H9 (cell line): ENCODE measurements around the gene BCAS1. TPM values are rescaled to one million over a fixed set of nuclear protein-coding genes. Genes with fewer than 3 reads are reported as not detected.

ENCODE experiments used
- DNase-seq: peaks from one replicate; pipeline ENCODE4 v3.0.0-alpha.2; 2017
- H2AFZ ChIP-seq: one replicate; pipeline ENCODE4 v1.6.1; 2013; ENCODE audit warnings: mild to moderate bottlenecking, low read length, control low read depth, moderate library complexity
- H2AK5ac ChIP-seq: 2 replicates; pipeline ENCODE4 v1.6.1; 2013; ENCODE audit warnings: low read length, control low read depth, mixed read lengths; ENCODE audit not compliant: insufficient read length
- H2BK120ac ChIP-seq: one replicate; pipeline ENCODE4 v1.6.1; 2013; ENCODE audit warnings: low read depth, mild to moderate bottlenecking, low read length, control low read depth, inconsistent platforms; ENCODE audit not compliant: poor library complexity, severe bottlenecking
- H2BK12ac ChIP-seq: 2 replicates; pipeline ENCODE4 v1.6.1; 2013; ENCODE audit warnings: low read length, control low read depth, mixed read lengths, low read depth; ENCODE audit not compliant: insufficient read length
- H2BK15ac ChIP-seq: 2 replicates; pipeline ENCODE4 v1.6.1; 2013; ENCODE audit warnings: low read depth, low read length, control low read depth
- H2BK20ac ChIP-seq: one replicate; pipeline ENCODE4 v1.6.1; 2013; ENCODE audit warnings: low read depth, mild to moderate bottlenecking, low read length, control low read depth, inconsistent platforms; ENCODE audit not compliant: poor library complexity, severe bottlenecking
- H2BK5ac ChIP-seq: 2 replicates; pipeline ENCODE4 v1.6.1; 2013; ENCODE audit warnings: low read length, control low read depth, mixed read lengths; ENCODE audit not compliant: insufficient read length
- H3K14ac ChIP-seq: 2 replicates; pipeline ENCODE4 v1.6.1; 2013; ENCODE audit warnings: low read length, control low read depth; ENCODE audit not compliant: insufficient read depth
- H3K18ac ChIP-seq: 2 replicates; pipeline ENCODE4 v1.6.1; 2013; ENCODE audit warnings: low read depth, mild to moderate bottlenecking, mixed read lengths, low read length, control low read depth; ENCODE audit not compliant: insufficient read length
- H3K23ac ChIP-seq: 2 replicates; pipeline ENCODE4 v1.6.1; 2013; ENCODE audit warnings: low read length, control low read depth, mixed read lengths, low read depth; ENCODE audit not compliant: insufficient read length
- H3K23me2 ChIP-seq: 2 replicates; pipeline ENCODE4 v1.6.1; 2013; ENCODE audit warnings: low read depth, mild to moderate bottlenecking, mixed read lengths, low read length, control low read depth; ENCODE audit not compliant: insufficient read length, poor library complexity, severe bottlenecking
- H3K27ac ChIP-seq: 2 replicates; pipeline ENCODE4 v1.5.1; 2013; ENCODE audit warnings: low read length, control low read depth, mixed read lengths, low read depth; ENCODE audit not compliant: insufficient read length
- H3K27me3 ChIP-seq: 2 replicates; pipeline ENCODE4 v1.6.1; 2013; ENCODE audit warnings: low read length, control low read depth, inconsistent platforms; ENCODE audit not compliant: insufficient read depth
- H3K4ac ChIP-seq: 2 replicates; pipeline ENCODE4 v1.6.1; 2013; ENCODE audit warnings: low read depth, mild to moderate bottlenecking, control low read depth, inconsistent platforms, low read length, moderate library complexity
- H3K4me1 ChIP-seq: 2 replicates; pipeline ENCODE4 v1.6.1; 2013; ENCODE audit warnings: low read length, control low read depth, inconsistent platforms; ENCODE audit not compliant: insufficient read depth
- H3K4me2 ChIP-seq: 2 replicates; pipeline ENCODE4 v1.6.1; 2013; ENCODE audit warnings: low read length, control low read depth, mixed read lengths; ENCODE audit not compliant: insufficient read length, insufficient read depth
- H3K56ac ChIP-seq: 2 replicates; pipeline ENCODE4 v1.6.1; 2013; ENCODE audit warnings: low read depth, mild to moderate bottlenecking, mixed read lengths, low read length, control low read depth; ENCODE audit not compliant: insufficient read length
- H3K79me1 ChIP-seq: 2 replicates; pipeline ENCODE4 v1.6.1; 2013; ENCODE audit warnings: low read depth, mild to moderate bottlenecking, moderate library complexity, low read length, control low read depth, inconsistent platforms; ENCODE audit not compliant: insufficient read depth, poor library complexity, severe bottlenecking
- H3K79me2 ChIP-seq: 2 replicates; pipeline ENCODE4 v1.6.1; 2013; ENCODE audit warnings: low read length, control low read depth, inconsistent platforms; ENCODE audit not compliant: insufficient read depth
- H3K9ac ChIP-seq: 2 replicates; pipeline ENCODE4 v1.6.1; 2013; ENCODE audit warnings: low read length, control low read depth, mixed read lengths; ENCODE audit not compliant: insufficient read length; ENCODE audit errors: extremely low read depth
- H3K9me3 ChIP-seq: one replicate; pipeline ENCODE4 v1.6.1; 2013; ENCODE audit warnings: low read depth, low read length, inconsistent platforms; ENCODE audit not compliant: control insufficient read depth
- H3T11ph ChIP-seq: one replicate; pipeline ENCODE4 v1.6.1; 2013; ENCODE audit warnings: mild to moderate bottlenecking, low read length, control low read depth, inconsistent platforms
- H4K20me1 ChIP-seq: one replicate; pipeline ENCODE4 v1.6.1; 2013; ENCODE audit not compliant: control insufficient read depth, insufficient read length, insufficient read depth
- H4K5ac ChIP-seq: 2 replicates; pipeline ENCODE4 v1.6.1; 2013; ENCODE audit warnings: low read depth, mild to moderate bottlenecking, mixed read lengths, low read length, control low read depth; ENCODE audit not compliant: insufficient read length
- H4K8ac ChIP-seq: replicated peaks from 2 replicates; pipeline ENCODE4 v1.6.1; 2013; ENCODE audit warnings: low read length, control low read depth, mixed read lengths, low read depth; ENCODE audit not compliant: insufficient read length
- H4K91ac ChIP-seq: 2 replicates; pipeline ENCODE4 v1.6.1; 2013; ENCODE audit warnings: low read depth, mild to moderate bottlenecking, moderate library complexity, mixed read lengths, low read length, control low read depth; ENCODE audit not compliant: insufficient read length
- H3K27ac Mint-ChIP-seq, 3 experiments: 2 replicates in 2 of 3; 3 replicates in 1 of 3; pipeline ENCODE4 v1.8.0; 2020 to 2021; ENCODE audit warnings: mixed read lengths in 3 of 3, mild to moderate bottlenecking in 1 of 3, moderate library complexity in 1 of 3
- H3K27me3 Mint-ChIP-seq: 2 replicates; pipeline ENCODE4 v1.8.0; 2021; ENCODE audit warnings: low read depth, mild to moderate bottlenecking, moderate library complexity, mixed read lengths
- H3K36me3 Mint-ChIP-seq, 3 experiments: 2 replicates in 2 of 3; 3 replicates in 1 of 3; pipeline ENCODE4 v1.8.0; 2020 to 2021; ENCODE audit warnings: low read depth in 3 of 3, mixed read lengths in 3 of 3; ENCODE audit not compliant: insufficient read depth in 1 of 3
- H3K4me1 Mint-ChIP-seq, 2 experiments: 2 replicates each; pipeline ENCODE4 v1.8.0; 2020; ENCODE audit warnings: mixed read lengths in 2 of 2
- H3K4me3 Mint-ChIP-seq, 2 experiments: 2 replicates in 1 of 2; 3 replicates in 1 of 2; pipeline ENCODE4 v1.8.0; 2020 to 2021; ENCODE audit warnings: mild to moderate bottlenecking in 2 of 2, mixed read lengths in 2 of 2, moderate library complexity in 1 of 2
- H3K9me3 Mint-ChIP-seq, 2 experiments: 2 replicates in 1 of 2; 3 replicates in 1 of 2; pipeline ENCODE4 v1.8.0; 2020; ENCODE audit warnings: mild to moderate bottlenecking in 2 of 2, mixed read lengths in 2 of 2, moderate library complexity in 1 of 2
- CTCF ChIP-seq: fragments of 200-600 bp; sonication (generic); conservative IDR thresholded peaks from 3 replicates; pipeline ENCODE4 v1.8.0; 2021; ENCODE audit warnings: antibody characterized with exemption, mild to moderate bottlenecking
- WGBS: extraction: QIAGEN DNeasy Blood & Tissue Kit; methylation state at CpG from one replicate; pipeline ENCODE4 v1.1.7; 2013; ENCODE audit warnings: missing lambda C conversion rate, low lambda C conversion rate, mixed read lengths; ENCODE audit not compliant: insufficient read length; ENCODE audit errors: extremely low coverage; 5-methylcytosine and 5-hydroxymethylcytosine counted together
- total RNA-seq: library from RNA; stranded (reverse); gene quantifications from 2 replicates; pipeline ENCODE4 v1.2.1, GENCODE V29; 2021

The BCAS1 gene
- total RNA-seq, 1 experiment from 2014 or later, result 0.15 TPM

DNA sequence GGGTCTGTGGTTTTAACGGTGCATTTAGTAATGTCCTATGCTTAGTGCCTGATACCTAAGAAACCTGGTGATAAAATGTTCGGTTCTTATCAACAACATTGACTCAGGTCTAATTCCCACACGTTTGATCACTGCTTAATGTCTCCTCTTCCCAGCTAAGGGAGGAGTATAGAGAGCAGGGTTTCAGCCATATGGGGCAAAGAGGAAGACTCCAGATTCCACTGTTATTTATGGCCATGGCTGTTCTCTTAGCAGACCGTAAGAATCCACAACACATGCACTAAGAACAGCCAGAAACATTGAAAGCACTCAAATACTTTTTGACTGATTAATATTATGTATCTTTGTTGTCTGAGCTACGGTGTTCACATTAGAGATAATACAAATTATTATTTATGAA, 112.1 kb downstream of the BCAS1 start:
- no peak overlapping the region for H3K27ac Mint-ChIP-seq
- Histone ChIP-seq H3K27me3 (no peaks in the 10 kb centered on the region), H4K91ac (no peak overlapping the region), H4K8ac (no peak overlapping the region), H2AFZ (no peak overlapping the region), H3K9ac (no peak overlapping the region), H3K27ac (no peak overlapping the region), H3K4me1 (peaks cover 6% of the 10 kb centered on the region; the same call in 1 of the 2 replicates), H3K79me2 (no peaks in the 10 kb centered on the region), H2BK120ac (no peak overlapping the region), H3K23me2 (no peaks in the 10 kb centered on the region), H4K20me1 (no peaks in the 10 kb centered on the region), H4K5ac (no peak overlapping the region), H3K23ac (no peak overlapping the region), H2BK15ac (no peak overlapping the region), H2BK5ac (no peak overlapping the region), H2BK20ac (no peak overlapping the region), H3K79me1 (no peaks in the 10 kb centered on the region), H3K56ac (no peak overlapping the region), H3K9me3 (no peaks in the 10 kb centered on the region), H2BK12ac (no peak overlapping the region), H3K18ac (no peak overlapping the region), H3K4ac (no peak overlapping the region), H3K14ac (no peak overlapping the region), H3K4me2 (no peak overlapping the region), H3T11ph (no peak overlapping the region), H2AK5ac (no peak overlapping the region)
- no CpG with 5 or more reads among the region's 5 CpGs for WGBS
- peaks cover 0 to 4% (median 0%) of the 10 kb centered on the region in 3 experiments; a peak in 2 of 7 replicates for H3K36me3 Mint-ChIP-seq
- TF ChIP-seq CTCF, result no peak
- DNase-seq, result no peak
- no peak overlapping the region for H3K4me3 Mint-ChIP-seq
- H3K9me3 Mint-ChIP-seq, result peaks cover 3% of the 10 kb centered on the region in 2 experiments
- H3K4me1 Mint-ChIP-seq, result peaks cover 12 to 13% of the 10 kb centered on the region in 2 experiments; a peak in 3 of 4 replicates
- no peaks in the 10 kb centered on the region for H3K27me3 Mint-ChIP-seq
